ENCODE measurements around the gene PPFIBP2. TPM values are rescaled to one million over a fixed set of nuclear protein-coding genes. Genes with fewer than 3 reads are reported as not detected.

Gene PPFIBP2
- total RNA-seq, 1 donor from 2014 or later: 1.8 TPM

DNA sequence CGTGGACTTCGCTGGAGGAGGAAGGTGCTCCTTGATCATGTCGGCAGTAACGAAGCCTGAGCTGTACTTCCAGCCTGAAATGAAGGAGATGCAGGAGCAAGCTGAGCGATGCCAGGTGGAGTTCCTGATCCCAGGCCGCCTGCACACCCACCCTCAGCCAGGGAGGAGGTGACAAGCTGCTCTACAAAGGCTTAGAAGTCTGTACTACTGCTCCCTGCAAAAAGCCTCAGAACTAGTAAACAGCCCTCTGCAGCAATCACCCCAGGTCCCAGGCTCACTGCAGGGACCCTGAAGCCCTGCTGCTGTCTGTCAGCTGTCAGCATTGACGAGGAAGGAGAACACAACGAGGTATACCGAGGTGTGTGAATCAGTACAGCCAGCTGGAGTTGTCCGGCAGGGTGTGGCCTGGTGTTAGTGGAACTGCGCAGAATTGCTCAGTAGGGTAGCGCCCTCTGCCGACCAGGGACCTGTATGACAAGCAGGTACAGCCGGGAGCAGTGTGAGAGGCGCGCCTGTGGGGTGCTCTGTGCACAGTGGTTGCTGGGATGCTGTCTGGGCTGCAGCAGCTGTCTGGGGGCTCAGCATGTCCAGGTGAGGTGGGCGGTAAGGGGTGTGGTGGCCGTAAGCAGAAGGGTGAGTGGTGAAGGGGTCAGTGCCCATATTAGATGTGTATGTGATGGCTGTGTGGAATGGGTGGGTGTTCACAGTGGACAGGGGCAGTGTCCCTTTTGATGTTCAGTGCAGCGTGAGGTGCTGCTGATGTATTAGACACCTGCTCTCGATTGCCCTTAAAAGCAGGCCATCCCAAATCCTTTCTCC, 151.9 kb downstream of the PPFIBP2 start:
- H3K9me3 Mint-ChIP-seq (ENCODE audit: unreplicated experiment): peaks cover 3% of the 10 kb centered on the region
- FAIRE-seq: no peak
- no peaks in the 10 kb centered on the region for H3K27me3 Mint-ChIP-seq (ENCODE audit: low read depth, unreplicated experiment)
- H3K27ac ChIP-seq (ENCODE audit: low read depth, low read length): no peak overlapping the region
- H3K36me3 Mint-ChIP-seq (ENCODE audit: low read depth, unreplicated experiment): peaks cover 19% of the 10 kb centered on the region
- H3K27ac Mint-ChIP-seq (ENCODE audit: unreplicated experiment): no peak overlapping the region
- no peak overlapping the region for H3K4me3 Mint-ChIP-seq (ENCODE audit: unreplicated experiment)
- peak; percentile 20 for DNase-seq (ENCODE audit: low read depth)
- no peaks in the 10 kb centered on the region for H4K20me1 ChIP-seq (ENCODE audit: insufficient read depth, low read length)
- H3K36me3 ChIP-seq (ENCODE audit: insufficient read depth, low read length): no peaks in the 10 kb centered on the region
- TF ChIP-seq, protein P1, sequence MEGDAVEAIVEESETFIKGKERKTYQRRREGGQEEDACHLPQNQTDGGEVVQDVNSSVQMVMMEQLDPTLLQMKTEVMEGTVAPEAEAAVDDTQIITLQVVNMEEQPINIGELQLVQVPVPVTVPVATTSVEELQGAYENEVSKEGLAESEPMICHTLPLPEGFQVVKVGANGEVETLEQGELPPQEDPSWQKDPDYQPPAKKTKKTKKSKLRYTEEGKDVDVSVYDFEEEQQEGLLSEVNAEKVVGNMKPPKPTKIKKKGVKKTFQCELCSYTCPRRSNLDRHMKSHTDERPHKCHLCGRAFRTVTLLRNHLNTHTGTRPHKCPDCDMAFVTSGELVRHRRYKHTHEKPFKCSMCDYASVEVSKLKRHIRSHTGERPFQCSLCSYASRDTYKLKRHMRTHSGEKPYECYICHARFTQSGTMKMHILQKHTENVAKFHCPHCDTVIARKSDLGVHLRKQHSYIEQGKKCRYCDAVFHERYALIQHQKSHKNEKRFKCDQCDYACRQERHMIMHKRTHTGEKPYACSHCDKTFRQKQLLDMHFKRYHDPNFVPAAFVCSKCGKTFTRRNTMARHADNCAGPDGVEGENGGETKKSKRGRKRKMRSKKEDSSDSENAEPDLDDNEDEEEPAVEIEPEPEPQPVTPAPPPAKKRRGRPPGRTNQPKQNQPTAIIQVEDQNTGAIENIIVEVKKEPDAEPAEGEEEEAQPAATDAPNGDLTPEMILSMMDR (IDR thresholded peaks at IDR 0.05; ENCODE audit: insufficient read depth, low read depth, low read length): peak; percentile 36
- TF ChIP-seq EZH2 (IDR thresholded peaks at IDR 0.05; ENCODE audit: insufficient read depth, low read length): no peak
- H3K4me2 ChIP-seq (ENCODE audit: low read length): no peak overlapping the region
- peaks cover 8% of the 10 kb centered on the region for H3K4me1 Mint-ChIP-seq (ENCODE audit: low read depth, unreplicated experiment)
- no peak overlapping the region for H2AFZ ChIP-seq (ENCODE audit: low read depth, low read length)
- peaks cover 3% of the 10 kb centered on the region for H3K9me3 ChIP-seq (ENCODE audit: insufficient read depth, low read depth, low read length)
- no peak overlapping the region for H3K4me3 ChIP-seq (ENCODE audit: insufficient read depth, low read depth, low read length)
- no peaks in the 10 kb centered on the region for H3K27me3 ChIP-seq (ENCODE audit: insufficient read depth, low read length)
- H3K9ac ChIP-seq (ENCODE audit: low read length): no peak overlapping the region
- H3K4me1 ChIP-seq (ENCODE audit: insufficient read depth, low read length): peaks cover 3% of the 10 kb centered on the region
- H3K79me2 ChIP-seq (ENCODE audit: insufficient read depth, low read length): no peaks in the 10 kb centered on the region

DNA sequence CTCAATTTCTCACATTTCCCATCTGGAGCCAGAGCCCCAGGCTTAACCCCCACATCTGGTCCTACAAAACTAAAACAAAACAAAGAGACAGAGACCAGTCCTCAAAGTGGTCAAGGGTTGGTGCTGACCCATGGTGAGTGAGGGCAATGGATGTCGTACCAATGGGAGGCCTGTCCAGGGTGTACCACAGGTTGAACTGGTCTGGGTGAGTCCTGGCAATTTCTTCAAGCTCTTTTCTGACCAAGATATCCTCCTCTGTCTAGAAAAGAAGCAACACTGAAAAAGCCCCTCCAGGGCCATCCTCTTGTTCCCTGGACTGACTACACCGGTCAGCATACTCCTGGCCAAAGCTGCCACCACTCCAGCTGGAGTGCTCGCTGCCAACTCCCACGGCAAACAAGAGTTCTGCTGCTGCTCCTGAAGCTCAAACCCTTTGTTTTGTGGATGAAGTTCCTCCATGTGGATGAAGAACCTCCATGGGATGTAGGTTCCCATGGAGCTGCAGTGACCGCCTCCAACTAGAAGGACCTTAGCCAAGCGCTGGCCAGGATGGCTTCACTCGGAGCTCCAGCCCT, 152.6 kb downstream of the PPFIBP2 start:
- FAIRE-seq: no peak
- TF ChIP-seq EZH2 (IDR thresholded peaks at IDR 0.05; ENCODE audit: insufficient read depth, low read length): no peak
- TF ChIP-seq, protein P1 (IDR thresholded peaks at IDR 0.05; ENCODE audit: insufficient read depth, low read depth, low read length): no peak
- H3K4me3 ChIP-seq (ENCODE audit: insufficient read depth, low read depth, low read length): no peak overlapping the region
- H3K4me1 ChIP-seq (ENCODE audit: insufficient read depth, low read length): peaks cover 3% of the 10 kb centered on the region
- Mint-ChIP-seq H3K4me3 (ENCODE audit: unreplicated experiment) (no peak overlapping the region), H3K9me3 (ENCODE audit: unreplicated experiment) (peaks cover 2% of the 10 kb centered on the region), H3K4me1 (ENCODE audit: low read depth, unreplicated experiment) (peaks cover 11% of the 10 kb centered on the region), H3K36me3 (ENCODE audit: low read depth, unreplicated experiment) (peaks cover 19% of the 10 kb centered on the region), H3K27me3 (ENCODE audit: low read depth, unreplicated experiment) (no peaks in the 10 kb centered on the region), H3K27ac (ENCODE audit: unreplicated experiment) (no peak overlapping the region)
- no peak overlapping the region for H2AFZ ChIP-seq (ENCODE audit: low read depth, low read length)
- no peak overlapping the region for H3K9ac ChIP-seq (ENCODE audit: low read length)
- H3K36me3 ChIP-seq (ENCODE audit: insufficient read depth, low read length): no peaks in the 10 kb centered on the region
- no peaks in the 10 kb centered on the region for H3K79me2 ChIP-seq (ENCODE audit: insufficient read depth, low read length)
- no peak for DNase-seq (ENCODE audit: low read depth)
- H3K9me3 ChIP-seq (ENCODE audit: insufficient read depth, low read depth, low read length): peaks cover 3% of the 10 kb centered on the region
- H3K4me2 ChIP-seq (ENCODE audit: low read length): no peak overlapping the region
- no peaks in the 10 kb centered on the region for H4K20me1 ChIP-seq (ENCODE audit: insufficient read depth, low read length)
- no peak overlapping the region for H3K27ac ChIP-seq (ENCODE audit: low read depth, low read length)
- H3K27me3 ChIP-seq (ENCODE audit: insufficient read depth, low read length): no peaks in the 10 kb centered on the region

DNA sequence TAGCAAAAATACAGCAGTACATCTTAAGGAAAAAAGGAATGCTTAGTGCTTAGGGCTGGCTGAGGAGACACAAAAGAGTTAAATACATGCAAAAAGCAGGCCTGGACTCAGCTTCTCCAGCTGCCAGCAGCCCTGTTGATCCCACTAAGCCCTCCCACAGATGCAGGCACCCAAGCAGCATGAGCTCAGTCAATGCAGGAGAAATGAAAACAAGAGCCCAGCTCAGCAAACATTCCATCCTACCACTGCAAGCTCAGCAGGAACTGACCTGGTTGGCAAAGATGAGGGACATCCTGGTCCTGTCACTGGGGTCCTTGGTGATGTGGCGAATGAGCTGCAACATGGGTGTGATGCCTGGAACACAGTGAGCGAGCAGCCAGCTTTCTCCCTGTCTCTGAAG, 153.7 kb downstream of the PPFIBP2 start:
- Histone ChIP-seq H3K4me2 (ENCODE audit: low read length) (no peak overlapping the region), H3K4me3 (ENCODE audit: insufficient read depth, low read depth, low read length) (no peak overlapping the region), H3K79me2 (ENCODE audit: insufficient read depth, low read length) (no peaks in the 10 kb centered on the region), H3K9ac (ENCODE audit: low read length) (no peak overlapping the region), H3K27me3 (ENCODE audit: insufficient read depth, low read length) (no peaks in the 10 kb centered on the region), H3K4me1 (ENCODE audit: insufficient read depth, low read length) (peaks cover 3% of the 10 kb centered on the region), H3K27ac (ENCODE audit: low read depth, low read length) (no peak overlapping the region), H3K36me3 (ENCODE audit: insufficient read depth, low read length) (no peaks in the 10 kb centered on the region), H4K20me1 (ENCODE audit: insufficient read depth, low read length) (no peaks in the 10 kb centered on the region), H2AFZ (ENCODE audit: low read depth, low read length) (no peak overlapping the region), H3K9me3 (ENCODE audit: insufficient read depth, low read depth, low read length) (peaks cover 3% of the 10 kb centered on the region)
- H3K9me3 Mint-ChIP-seq (ENCODE audit: unreplicated experiment): peaks cover 2% of the 10 kb centered on the region
- no peak overlapping the region for H3K4me3 Mint-ChIP-seq (ENCODE audit: unreplicated experiment)
- H3K36me3 Mint-ChIP-seq (ENCODE audit: low read depth, unreplicated experiment): peaks cover 19% of the 10 kb centered on the region
- TF ChIP-seq EZH2 (IDR thresholded peaks at IDR 0.05; ENCODE audit: insufficient read depth, low read length): no peak
- TF ChIP-seq, protein P1 (IDR thresholded peaks at IDR 0.05; ENCODE audit: insufficient read depth, low read depth, low read length): no peak
- H3K4me1 Mint-ChIP-seq (ENCODE audit: low read depth, unreplicated experiment): peaks cover 12% of the 10 kb centered on the region
- DNase-seq (ENCODE audit: low read depth): no peak
- H3K27ac Mint-ChIP-seq (ENCODE audit: unreplicated experiment): no peak overlapping the region
- H3K27me3 Mint-ChIP-seq (ENCODE audit: low read depth, unreplicated experiment): peaks cover 3% of the 10 kb centered on the region
- no peak for FAIRE-seq
